ENCODE measurements around the gene CLSTN3. TPM values are rescaled to one million over a fixed set of nuclear protein-coding genes. Genes with fewer than 3 reads are reported as not detected.

CLSTN3 gene
- total and polyA plus RNA-seq, 9 of the 15 experiments (the other 6 are each of a cell fraction or from before 2014, with no cell fraction given) = 0.08 to 23.2 (median 11.0) TPM

DNA sequence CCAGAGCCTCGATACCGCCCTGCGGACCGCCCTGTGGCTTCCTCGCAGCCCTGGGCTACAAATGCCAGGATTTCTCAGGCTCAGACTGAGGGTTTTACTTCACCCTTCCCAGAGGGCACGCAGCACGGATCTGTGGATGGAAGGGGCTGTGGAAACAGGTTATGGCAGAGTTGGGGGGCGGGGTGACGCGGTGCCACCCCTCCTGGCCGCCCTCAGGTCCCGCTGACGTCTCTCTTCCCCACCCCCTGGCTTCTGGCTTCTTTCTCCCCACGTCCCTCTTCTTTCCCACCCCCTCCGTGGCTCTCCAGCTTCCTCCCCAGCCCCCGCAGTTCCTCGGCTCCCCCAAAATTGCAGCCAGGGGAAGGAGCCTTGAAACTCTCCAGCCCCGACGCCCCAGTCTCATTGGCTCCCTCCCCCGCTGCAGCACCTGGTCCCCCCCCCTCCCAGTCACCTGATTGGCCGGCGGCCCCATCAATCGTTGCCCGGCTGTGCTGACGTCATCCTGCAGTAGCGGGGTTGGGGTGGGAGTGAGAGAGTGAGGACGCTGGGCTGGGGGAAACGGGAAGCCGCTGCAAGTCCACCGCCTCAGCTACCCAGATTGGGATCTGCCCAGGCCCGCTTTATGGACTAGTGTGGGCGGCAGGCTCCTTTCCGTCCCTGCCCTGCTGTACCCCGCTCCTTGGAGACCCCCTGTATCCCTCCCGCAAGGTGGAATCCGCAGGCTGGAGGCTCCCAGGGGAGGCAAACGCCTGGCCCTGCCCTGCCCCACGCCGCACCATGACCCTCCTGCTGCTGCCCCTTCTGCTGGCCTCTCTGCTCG lies at the start of gene CLSTN3 (continued):
- TF ChIP-seq ZNF740 (CRISPR knock-in tag; IDR thresholded peaks at IDR 0.05) (peak; percentile 64; the same call in 1 of the 2 replicates), ZNF740 (tag; IDR thresholded peaks at IDR 0.05) (peak in 1 of 2 experiments; percentile 74; a peak in 2 of 4 replicates), FOXA3 (CRISPR knock-in tag; conservative IDR thresholded peaks at IDR 0.05 in 1 of 2, IDR thresholded peaks at IDR 0.05 in 1 of 2) (no peak), MEF2D (tag; conservative IDR thresholded peaks at IDR 0.05; ENCODE audit: low read depth) (no peak), ZNF175 (CRISPR knock-in tag; IDR thresholded peaks at IDR 0.05; ENCODE audit: low read depth) (no peak), ADNP (tag; IDR thresholded peaks at IDR 0.05) (no peak), ARNT (IDR thresholded peaks at IDR 0.05) (no peak), IRF1 (CRISPR knock-in tag; IDR thresholded peaks at IDR 0.05; ENCODE audit: borderline replicate concordance) (no peak), THAP7 (CRISPR knock-in tag; IDR thresholded peaks at IDR 0.05) (no peak), ZNF644 (tag; IDR thresholded peaks at IDR 0.05; ENCODE audit: low read depth) (no peak), ZNF76 (CRISPR knock-in tag; IDR thresholded peaks at IDR 0.05; ENCODE audit: borderline replicate concordance) (no peak), CCNT2 (IDR thresholded peaks at IDR 0.05; ENCODE audit: borderline replicate concordance, extremely low read depth, insufficient read length, low read depth, low read length) (no peak), KDM5B (IDR thresholded peaks at IDR 0.05; ENCODE audit: insufficient replicate concordance, low read depth, low read length) (no peak), ZNF232 (CRISPR knock-in tag; IDR thresholded peaks at IDR 0.05) (no peak), PKNOX1 (IDR thresholded peaks at IDR 0.05) (peak; percentile 99), TRIM24 (IDR thresholded peaks at IDR 0.05) (no peak), ZBED1 (IDR thresholded peaks at IDR 0.05) (no peak)
- TF ChIP-seq, protein P1, sequence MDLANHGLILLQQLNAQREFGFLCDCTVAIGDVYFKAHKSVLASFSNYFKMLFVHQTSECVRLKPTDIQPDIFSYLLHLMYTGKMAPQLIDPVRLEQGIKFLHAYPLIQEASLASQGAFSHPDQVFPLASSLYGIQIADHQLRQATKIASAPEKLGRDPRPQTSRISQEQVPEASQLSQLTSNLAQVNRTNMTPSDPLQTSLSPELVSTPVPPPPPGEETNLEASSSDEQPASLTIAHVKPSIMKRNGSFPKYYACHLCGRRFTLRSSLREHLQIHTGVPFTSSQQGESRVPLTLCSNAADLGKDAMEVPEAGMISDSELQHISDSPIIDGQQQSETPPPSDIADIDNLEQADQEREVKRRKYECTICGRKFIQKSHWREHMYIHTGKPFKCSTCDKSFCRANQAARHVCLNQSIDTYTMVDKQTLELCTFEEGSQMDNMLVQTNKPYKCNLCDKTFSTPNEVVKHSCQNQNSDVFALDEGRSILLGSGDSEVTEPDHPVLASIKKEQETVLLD (IDR thresholded peaks at IDR 0.05) = no peak
- TF ChIP-seq, protein P2, sequence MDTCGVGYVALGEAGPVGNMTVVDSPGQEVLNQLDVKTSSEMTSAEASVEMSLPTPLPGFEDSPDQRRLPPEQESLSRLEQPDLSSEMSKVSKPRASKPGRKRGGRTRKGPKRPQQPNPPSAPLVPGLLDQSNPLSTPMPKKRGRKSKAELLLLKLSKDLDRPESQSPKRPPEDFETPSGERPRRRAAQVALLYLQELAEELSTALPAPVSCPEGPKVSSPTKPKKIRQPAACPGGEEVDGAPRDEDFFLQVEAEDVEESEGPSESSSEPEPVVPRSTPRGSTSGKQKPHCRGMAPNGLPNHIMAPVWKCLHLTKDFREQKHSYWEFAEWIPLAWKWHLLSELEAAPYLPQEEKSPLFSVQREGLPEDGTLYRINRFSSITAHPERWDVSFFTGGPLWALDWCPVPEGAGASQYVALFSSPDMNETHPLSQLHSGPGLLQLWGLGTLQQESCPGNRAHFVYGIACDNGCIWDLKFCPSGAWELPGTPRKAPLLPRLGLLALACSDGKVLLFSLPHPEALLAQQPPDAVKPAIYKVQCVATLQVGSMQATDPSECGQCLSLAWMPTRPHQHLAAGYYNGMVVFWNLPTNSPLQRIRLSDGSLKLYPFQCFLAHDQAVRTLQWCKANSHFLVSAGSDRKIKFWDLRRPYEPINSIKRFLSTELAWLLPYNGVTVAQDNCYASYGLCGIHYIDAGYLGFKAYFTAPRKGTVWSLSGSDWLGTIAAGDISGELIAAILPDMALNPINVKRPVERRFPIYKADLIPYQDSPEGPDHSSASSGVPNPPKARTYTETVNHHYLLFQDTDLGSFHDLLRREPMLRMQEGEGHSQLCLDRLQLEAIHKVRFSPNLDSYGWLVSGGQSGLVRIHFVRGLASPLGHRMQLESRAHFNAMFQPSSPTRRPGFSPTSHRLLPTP (IDR thresholded peaks at IDR 0.05; ENCODE audit: borderline replicate concordance, extremely low read depth, insufficient read length) = no peak

All from K562 (cell line).